KOPT-K1 (cell line): ENCODE results near the gene PHLDA2.
"Not testable (repeated sequence)": the region's sequence is repeated elsewhere in the genome, so short reads cannot be mapped to it uniquely, and the experiment has no call there.

Experiments used
- H3K27ac ChIP-seq: fragments of 200-600 bp; sonication (generic); 2 replicates; pipeline ENCODE4 v1.5.1; 2016; ENCODE audit warnings: antibody characterized with exemption, mild to moderate bottlenecking, low read depth, low read length; ENCODE audit not compliant: poor library complexity, severe bottlenecking
- H3K36me3 ChIP-seq: fragments of 200-600 bp; sonication (generic); 2 replicates; pipeline ENCODE4 v1.5.1; 2017; ENCODE audit warnings: antibody characterized with exemption, mild to moderate bottlenecking, low read length, moderate library complexity; ENCODE audit not compliant: insufficient read depth
- H3K9me3 ChIP-seq: fragments of 200-600 bp; sonication (generic); 2 replicates; pipeline ENCODE4 v1.5.1; 2017; ENCODE audit warnings: antibody characterized with exemption, low read length, mild to moderate bottlenecking; ENCODE audit not compliant: insufficient read depth, poor library complexity, severe bottlenecking

The PHLDA2 gene

GRCh38 chr11:2916114-2916891 lies 12.9 kb downstream of the PHLDA2 start:
- H3K36me3 ChIP-seq, result no peaks in the 10 kb centered on the region
- H3K9me3 ChIP-seq, result no peaks in the 10 kb centered on the region
- H3K27ac ChIP-seq, result no peak overlapping the region

GRCh38 chr11:2915473-2915872 lies 13.7 kb downstream of the PHLDA2 start:
- H3K27ac ChIP-seq, result no peak overlapping the region
- no peaks in the 10 kb centered on the region for H3K36me3 ChIP-seq
- no peaks in the 10 kb centered on the region for H3K9me3 ChIP-seq

GRCh38 chr11:2914455-2915195 lies 14.6 kb downstream of the PHLDA2 start:
- Histone ChIP-seq H3K27ac (no peak overlapping the region), H3K9me3 (no peaks in the 10 kb centered on the region), H3K36me3 (no peaks in the 10 kb centered on the region)

GRCh38 chr11:2913776-2914175 lies 15.4 kb downstream of the PHLDA2 start:
- Histone ChIP-seq H3K9me3 (no peaks in the 10 kb centered on the region), H3K36me3 (no peaks in the 10 kb centered on the region), H3K27ac (no peak overlapping the region)

GRCh38 chr11:2913019-2913431 lies 16.2 kb downstream of the PHLDA2 start:
- no peak overlapping the region for H3K27ac ChIP-seq
- H3K36me3 ChIP-seq, result no peaks in the 10 kb centered on the region
- no peaks in the 10 kb centered on the region for H3K9me3 ChIP-seq

- H3K9me3 ChIP-seq, result no peaks in the 10 kb centered on the region
- H3K27ac ChIP-seq, result no peak overlapping the region
- H3K36me3 ChIP-seq, result no peaks in the 10 kb centered on the region
Measured at GRCh38 chr11:2912498-2912897, 16.7 kb downstream of the PHLDA2 start.

GRCh38 chr11:2911785-2912391 lies 17.3 kb downstream of the PHLDA2 start:
- no peaks in the 10 kb centered on the region for H3K36me3 ChIP-seq
- no peaks in the 10 kb centered on the region for H3K9me3 ChIP-seq
- no peak overlapping the region for H3K27ac ChIP-seq

- no peak overlapping the region for H3K27ac ChIP-seq
- no peaks in the 10 kb centered on the region for H3K36me3 ChIP-seq
Measured at GRCh38 chr11:2911088-2911784, 18.0 kb downstream of the PHLDA2 start.

GRCh38 chr11:2910401-2910955 lies 18.7 kb downstream of the PHLDA2 start:
- Histone ChIP-seq H3K27ac (no peak overlapping the region), H3K9me3 (no peaks in the 10 kb centered on the region), H3K36me3 (no peaks in the 10 kb centered on the region)

More at GRCh38 chr11:2911088-2911784, 18.0 kb downstream of the PHLDA2 start:
- no peaks in the 10 kb centered on the region for H3K9me3 ChIP-seq

- Histone ChIP-seq H3K36me3 (no peaks in the 10 kb centered on the region), H3K9me3 (no peaks in the 10 kb centered on the region)
Measured at GRCh38 chr11:2909133-2909902, 19.9 kb downstream of the PHLDA2 start.

GRCh38 chr11:2908130-2908529 lies 21.1 kb downstream of the PHLDA2 start:
- Histone ChIP-seq H3K27ac (no peak overlapping the region), H3K36me3 (no peaks in the 10 kb centered on the region), H3K9me3 (no peaks in the 10 kb centered on the region)

More at GRCh38 chr11:2909133-2909902, 19.9 kb downstream of the PHLDA2 start:
- H3K27ac ChIP-seq, result no peak overlapping the region

GRCh38 chr11:2905299-2905698 lies 23.9 kb downstream of the PHLDA2 start:
- not testable (repeated sequence) for H3K27ac ChIP-seq, H3K36me3 ChIP-seq, H3K9me3 ChIP-seq

- no peaks in the 10 kb centered on the region for H3K36me3 ChIP-seq
- H3K27ac ChIP-seq, result no peak overlapping the region
- H3K9me3 ChIP-seq, result no peaks in the 10 kb centered on the region
Measured at GRCh38 chr11:2904153-2905052, 24.8 kb downstream of the PHLDA2 start.
